Measurements from ENCODE around the gene PDZD4.
"Not testable (repeated sequence)": the region's sequence is repeated elsewhere in the genome, so short reads cannot be mapped to it uniquely, and the experiment has no call there.

Gene PDZD4

GRCh38 chrX:153831429-153832150 lies 1.2 kb upstream of the PDZD4 start:
- no peak for DNase-seq

- DNase-seq: no peak
These were observed 490 bp upstream of the PDZD4 start for GRCh38 chrX:153830640-153831428.

DNA sequence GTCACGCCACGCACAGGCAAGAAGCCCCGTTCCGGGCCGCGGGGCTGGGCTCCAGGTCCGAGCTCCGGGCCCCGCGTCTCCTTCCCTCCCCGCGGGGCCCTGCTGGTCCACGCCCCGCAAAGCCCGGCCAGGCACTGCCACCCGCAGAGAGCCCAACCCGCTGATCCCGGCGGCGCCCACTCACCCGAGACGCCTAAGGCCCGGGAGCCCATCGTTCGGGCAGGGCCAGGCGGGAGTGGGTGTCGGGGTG lies 870 bp downstream of the PDZD4 start:
- DNase-seq: no peak

DNA sequence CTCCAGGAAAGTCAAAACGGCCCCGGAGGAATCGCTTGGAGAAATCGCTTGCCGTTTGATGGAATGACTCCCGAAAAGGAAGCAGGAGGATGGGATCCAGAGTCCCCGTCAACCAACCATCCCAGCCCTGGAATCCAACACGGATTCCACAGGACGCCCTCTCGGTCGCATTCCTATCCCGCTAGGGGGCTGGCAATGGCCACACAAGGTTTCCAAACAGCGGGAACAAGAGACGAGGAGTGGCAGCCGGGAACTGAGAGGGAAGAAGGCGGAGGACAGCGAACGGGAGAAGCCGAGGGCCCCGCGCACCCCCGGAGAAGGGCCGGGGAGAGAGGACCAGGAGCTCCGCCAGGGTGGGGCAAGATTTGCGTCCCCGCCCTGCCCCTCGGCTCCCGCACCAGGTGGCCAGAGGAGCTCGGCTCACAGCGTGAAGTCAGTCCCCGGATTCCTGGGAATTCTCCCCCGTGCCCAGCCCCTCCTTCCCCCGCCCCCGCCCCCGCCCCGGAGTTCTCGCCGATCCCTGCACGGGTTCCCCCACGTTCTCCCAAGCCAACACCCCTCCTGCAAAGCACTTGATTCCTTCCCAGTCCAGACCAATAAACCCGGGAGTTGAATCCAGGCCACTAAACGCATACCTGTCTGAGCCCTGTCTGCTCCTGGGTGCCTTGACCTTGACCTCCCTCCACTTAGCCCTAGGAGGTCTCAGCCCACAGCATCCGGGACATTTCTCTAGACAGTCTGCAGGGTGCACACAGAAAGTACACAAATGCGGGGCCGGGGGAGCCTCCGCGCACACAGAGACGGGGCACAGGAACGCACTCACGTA lies 1.4 kb downstream of the PDZD4 start:
- DNase-seq: no peak

DNA sequence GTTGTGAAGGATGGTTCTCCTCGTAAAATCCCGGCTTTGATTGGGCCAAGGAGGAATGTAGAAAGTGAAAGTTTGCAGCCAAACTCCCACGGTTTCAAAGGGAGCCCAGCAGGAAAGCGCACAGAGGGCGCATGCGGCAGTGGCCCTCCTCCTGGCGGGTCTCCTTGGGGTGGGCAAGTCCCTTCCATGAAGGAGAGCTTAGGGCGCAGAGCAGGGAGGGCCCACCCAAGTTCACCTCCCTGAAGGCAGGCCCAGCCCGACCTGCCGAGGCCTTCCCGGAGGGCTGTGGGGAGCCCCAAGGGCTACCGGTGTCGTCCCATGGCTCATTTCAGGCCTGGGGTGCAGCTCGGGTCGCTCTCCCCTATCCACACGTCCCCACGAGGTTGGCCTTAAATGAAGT lies 2.0 kb downstream of the PDZD4 start:
- DNase-seq: no peak

DNA sequence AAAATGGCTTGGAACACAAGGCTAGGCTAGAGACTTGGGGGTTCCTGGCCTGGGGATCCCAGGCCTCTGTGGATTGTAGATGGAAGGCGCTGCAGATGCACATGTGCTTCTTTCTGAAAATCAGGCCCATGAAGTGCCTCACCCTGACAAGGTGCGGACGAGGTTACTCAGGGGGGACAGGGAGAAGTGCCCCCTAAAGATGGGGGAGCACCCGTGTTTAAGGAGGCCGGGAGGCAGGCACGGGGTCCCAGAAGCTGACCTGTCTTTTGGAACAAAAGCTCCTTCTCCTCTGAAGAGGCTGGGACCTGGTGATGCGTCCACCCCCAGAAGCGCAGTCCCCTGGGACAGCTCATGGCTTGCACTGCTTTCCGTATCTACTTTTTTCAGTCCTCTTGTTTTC lies 2.4 kb downstream of the PDZD4 start:
- DNase-seq: no peak

DNA sequence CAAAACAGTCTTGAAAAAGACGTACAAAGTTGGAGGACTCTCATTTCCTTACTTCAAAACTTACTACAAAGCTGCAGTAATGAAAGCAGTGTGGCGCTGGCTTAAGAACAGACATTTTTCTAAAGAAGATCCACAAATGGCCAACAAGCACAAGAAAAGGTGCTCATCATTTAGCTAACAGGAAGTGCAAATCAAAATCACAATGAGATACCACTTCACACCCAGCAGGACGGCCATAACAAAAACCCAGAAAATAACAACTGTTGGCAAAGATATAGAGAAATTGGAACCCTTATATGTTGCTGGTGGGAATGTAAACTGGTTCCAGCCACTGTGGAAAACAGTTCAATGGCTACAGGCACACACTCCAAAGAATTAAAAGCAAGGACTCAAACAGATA lies 3.3 kb downstream of the PDZD4 start:
- no peak for DNase-seq

GRCh38 chrX:153825042-153825441 lies 5.3 kb downstream of the PDZD4 start:
- DNase-seq: no peak

DNA sequence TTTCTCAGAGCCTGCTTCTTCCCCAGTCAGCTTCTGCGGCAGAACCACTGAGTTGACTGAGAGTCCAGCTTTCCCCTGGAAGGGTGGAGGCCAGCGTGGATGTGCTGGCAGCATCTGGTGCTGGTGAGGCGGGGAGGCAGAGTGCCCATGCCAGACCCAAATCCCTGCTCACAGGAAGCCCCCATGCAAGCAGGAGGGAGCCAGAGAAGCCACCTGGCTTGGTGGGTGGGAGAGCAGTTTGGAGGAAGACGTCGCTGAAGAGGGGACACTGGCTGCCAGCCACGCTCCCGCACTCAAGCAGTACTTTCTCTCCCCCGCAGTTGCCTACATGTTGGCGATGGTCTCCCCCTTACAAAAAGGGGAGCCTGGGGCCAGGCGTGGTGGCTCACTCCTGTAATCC lies 6.0 kb downstream of the PDZD4 start:
- no peak for DNase-seq

DNA sequence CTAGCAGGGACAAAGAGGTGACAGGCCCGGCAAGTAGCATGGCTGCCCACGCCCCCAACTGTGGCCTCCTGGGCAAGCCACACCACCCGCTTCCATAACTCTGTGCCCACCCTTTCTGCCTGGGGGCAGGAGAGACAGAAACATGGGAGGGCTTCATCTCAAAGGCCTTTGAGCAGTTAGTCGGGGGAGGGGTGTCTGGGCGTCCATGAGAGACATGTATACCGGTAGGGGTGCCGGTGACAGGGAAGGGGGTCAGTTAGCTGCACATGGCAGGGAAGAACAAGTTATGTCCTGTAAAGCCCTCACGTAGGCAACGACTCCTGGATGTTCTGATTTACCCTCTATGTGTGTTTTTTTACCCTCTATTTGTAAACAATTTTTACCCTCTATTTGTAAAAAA lies 9.3 kb downstream of the PDZD4 start:
- no peak for DNase-seq

- no peak for DNase-seq
These were observed 9.7 kb downstream of the PDZD4 start for GRCh38 chrX:153820601-153821000.

DNA sequence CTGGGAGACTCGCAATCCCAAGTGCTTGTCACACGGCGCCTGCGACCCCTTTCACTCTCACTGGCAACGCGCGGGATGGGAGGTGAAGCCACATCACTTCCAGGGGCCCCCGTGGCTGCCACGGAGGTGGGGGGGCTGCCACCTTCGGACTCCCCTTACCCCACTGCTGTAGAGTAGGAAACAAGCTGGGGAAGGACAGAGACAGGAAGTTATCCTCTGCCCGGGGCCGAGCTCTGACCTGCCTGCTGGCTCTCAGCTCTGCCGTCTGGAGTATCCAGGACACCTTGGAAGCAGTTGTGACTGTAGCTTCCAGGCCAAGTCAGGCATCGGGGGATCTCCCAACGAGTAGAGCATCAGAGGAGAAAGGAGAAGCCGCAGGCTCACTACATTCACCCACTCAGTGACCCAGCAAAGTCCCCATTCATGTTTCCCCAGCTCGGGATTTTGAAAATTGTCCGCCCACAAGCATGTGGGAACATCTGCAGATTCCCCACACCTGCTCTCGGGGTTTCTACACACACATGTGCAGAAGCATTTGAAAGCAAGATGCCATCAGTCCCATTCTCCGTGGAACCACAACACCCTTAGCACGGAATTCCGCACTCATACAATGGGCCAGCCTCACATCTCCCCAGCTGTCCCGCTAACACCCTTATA lies 10.8 kb downstream of the PDZD4 start:
- no peak for DNase-seq

DNA sequence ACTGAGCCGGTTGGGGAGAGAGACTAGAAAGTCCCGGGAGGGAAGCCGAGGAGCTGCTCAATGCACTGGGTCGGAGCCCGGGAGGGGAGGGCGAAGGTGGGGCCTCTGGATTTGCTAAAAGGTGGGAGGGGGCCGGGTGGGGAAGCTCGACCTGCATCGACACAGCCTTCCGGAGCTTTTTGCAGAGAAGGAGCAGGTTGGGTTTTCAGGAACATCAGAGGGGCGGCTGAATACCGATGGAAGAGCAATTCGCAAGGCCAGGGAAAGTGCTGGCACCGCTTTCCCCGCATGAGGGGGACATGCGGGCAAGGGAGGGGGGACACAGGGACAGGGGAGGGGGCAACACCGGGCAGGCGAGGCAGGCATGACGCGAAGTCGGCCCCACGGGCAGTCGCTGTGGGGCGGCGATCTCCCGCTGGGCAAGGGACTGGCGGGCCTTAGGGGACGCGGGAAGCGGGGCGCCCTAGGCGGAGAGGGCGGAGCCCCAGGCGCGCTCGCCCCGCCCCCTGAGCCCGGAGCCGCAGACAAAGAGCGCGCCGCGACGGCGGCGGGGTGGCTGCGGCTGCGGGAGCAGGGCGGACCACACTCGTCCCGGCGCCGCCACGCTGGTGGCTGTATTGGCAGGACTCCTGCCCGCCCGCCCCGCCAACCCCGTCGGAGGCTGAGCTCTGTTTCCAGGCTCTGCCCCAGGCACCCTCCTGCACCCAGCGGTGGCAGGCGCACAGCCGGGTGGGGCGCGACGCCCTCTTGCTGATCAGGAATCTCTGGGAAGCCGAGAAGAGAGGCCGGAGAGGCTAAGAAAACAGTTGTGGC lies 11.6 kb downstream of the PDZD4 start:
- no peak for DNase-seq

DNA sequence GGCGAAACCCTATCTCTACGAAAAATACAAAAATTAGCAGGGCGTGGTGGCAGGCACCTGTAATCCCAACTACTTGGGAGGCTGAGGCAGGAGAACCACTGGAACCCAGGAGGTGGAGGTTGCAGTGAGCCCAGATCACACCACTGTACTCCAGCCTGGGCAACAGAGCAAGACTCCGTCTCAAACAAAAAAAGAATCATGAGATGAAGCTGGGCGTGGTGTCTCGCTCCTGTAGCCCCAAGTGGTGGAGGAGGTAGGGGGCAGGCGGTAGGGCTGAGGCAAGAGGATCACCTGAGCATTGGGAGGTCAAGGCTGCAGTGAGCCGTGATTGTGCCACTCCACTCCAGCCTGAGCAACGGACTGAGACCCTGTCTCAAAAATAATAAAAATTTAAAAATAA lies 12.3 kb downstream of the PDZD4 start:
- DNase-seq: not testable (repeated sequence)

DNA sequence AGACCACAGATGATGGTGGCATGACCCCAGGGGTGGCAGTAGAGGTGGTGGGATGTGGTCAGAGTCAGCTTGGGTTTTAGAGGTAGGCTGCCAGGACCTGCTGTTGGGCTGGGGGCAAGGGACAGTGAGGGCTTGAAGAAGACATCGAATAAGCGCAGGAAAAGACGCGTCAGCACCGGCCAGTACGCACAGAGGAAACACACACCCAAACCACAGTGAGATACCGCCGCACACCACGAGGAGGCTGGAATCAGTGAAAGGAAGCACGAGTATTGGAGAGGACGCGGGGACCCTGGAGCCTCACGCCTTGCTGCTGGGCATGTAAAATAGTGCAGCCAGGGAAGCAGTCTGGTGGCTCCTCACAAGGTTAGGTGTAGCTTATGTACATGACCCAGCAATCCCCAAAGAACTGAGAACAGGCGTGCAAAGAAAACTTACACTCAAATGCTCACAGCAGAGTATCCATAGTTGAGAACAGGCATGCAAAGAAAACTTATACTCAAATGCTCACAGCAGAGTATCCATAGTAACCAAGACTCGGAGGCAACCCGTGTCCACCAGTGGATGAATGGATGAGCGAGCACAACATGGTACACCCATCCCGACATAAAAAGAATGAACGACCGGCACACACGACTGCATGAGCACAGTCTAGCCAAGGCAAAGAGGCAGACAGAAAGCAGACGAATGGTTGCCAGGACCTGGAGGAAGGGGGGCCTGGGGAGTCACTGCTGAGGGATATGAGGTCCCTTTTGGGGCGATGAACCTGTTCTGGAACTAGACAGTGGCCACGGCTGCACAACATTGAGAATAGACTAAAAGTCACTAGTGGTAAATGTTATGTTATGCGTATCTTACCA lies 13.3 kb downstream of the PDZD4 start:
- no peak for DNase-seq

- no peak for DNase-seq
These were observed 15.6 kb downstream of the PDZD4 start for GRCh38 chrX:153814591-153815315.

- DNase-seq: no peak
These were observed 17.2 kb downstream of the PDZD4 start for GRCh38 chrX:153813161-153813560.

DNA sequence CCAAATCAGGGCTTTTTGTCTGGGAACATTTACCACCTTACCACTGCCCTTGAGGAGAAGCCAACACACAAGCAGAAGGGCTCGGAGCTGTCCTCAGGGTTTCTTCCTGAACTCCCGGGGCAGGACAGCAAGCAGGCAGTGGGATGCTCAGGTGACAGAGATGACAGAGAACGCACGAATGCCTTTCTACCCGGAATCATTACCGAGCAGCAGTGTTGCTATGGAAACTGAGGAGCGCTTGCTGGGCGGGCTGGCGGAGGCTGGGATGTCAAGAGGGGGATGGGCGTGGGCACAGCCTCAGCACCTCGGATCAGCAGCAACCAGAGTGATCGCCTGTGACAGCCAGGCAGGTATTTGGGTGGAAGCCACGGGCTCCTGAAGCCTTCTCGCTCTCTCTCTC lies 18.1 kb downstream of the PDZD4 start:
- no peak for DNase-seq

DNA sequence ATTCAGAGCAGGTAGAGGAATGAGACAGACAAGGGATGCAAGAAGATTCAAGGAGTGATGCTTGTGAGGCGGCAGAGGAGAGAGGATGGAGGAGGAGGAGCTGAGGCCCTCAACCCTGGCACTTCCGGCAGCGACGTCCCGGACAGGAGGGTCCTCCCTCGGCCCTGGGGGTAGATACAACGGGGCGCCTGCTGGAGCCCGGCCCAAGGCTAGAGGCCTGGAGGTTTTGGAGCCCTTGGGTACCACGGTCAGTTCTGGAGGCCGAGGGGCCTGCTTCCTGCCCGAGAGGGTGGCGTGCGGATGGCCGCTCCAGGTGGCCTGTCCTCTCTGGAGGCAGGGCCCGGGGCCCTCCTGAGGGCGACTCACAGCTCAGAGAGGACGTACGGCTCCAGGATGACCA lies 22.4 kb downstream of the PDZD4 start:
- DNase-seq: no peak

DNA sequence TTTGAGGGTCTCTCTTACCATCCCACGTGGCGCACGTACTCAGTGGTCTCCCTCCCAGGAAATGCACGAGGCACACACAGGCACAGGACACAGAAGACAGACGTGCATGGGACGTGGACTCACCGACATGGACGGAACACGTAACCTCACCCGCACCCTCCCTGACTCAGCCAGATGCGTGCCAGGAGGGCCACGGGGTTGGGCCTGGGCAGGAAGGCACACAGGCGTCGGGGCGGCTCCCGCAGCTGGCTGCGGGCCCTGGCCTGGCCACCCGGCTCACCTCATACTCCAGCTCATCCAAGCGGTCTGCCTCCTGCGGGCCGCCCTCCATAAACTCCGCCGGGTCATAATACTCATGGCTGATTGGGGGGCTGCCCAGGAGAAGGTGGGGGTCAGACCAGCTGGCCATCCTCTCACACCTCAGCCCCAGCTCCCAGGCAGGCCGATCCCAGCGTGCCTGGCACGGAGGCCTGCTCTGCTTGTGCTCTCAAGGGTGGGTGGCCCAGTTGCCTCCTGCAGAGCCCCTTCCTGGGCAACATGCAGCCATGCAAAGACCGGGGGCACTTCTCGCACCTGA lies 23.3 kb downstream of the PDZD4 start:
- DNase-seq: no peak

DNA sequence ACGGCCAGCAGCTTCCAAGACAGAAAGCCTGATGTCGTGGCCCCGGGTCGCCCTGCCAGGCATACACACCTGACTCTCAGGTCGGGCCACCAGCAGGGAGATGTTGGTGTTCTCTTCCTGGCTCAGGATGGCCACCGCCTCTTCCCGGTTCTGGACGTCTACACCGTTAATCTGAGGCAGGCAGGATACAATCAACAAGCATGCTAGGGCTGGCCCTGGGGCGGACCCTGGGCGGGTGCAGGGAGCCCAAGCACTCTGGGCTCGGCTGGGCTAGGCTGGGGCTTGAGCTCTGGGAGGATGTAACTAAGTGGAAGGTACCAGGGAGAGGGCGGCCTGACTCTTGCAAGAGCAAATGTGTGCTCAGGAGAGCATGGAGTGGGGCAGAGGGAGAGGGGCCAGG lies 24.9 kb downstream of the PDZD4 start:
- no peak for DNase-seq

Data from NCI-H526 treated with DMSO at 0.1 percent for 48 hours (cell line).